ENCODE data around the gene MYG1.

DNA sequence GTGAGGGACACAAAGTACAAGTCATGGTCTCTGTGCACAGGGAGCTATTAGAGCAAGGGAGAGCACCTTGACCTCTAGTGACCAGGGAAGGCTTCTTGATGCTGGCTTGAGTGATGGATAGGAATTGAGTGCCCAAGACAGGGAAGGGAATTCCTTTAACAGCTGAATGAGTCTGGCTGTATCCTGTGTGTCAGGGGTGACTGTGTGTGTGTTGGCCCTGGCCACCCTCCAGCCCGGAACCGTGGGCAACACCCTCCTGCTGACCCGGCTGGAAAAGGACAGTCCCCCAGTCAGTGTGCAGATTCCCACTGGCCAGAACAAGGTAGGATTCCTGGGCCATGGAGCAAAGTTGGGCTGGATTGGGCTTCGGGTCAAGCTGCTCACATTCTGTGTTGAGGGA, 9.6 kb upstream of the MYG1 start:
- TF ChIP-seq, protein P1, sequence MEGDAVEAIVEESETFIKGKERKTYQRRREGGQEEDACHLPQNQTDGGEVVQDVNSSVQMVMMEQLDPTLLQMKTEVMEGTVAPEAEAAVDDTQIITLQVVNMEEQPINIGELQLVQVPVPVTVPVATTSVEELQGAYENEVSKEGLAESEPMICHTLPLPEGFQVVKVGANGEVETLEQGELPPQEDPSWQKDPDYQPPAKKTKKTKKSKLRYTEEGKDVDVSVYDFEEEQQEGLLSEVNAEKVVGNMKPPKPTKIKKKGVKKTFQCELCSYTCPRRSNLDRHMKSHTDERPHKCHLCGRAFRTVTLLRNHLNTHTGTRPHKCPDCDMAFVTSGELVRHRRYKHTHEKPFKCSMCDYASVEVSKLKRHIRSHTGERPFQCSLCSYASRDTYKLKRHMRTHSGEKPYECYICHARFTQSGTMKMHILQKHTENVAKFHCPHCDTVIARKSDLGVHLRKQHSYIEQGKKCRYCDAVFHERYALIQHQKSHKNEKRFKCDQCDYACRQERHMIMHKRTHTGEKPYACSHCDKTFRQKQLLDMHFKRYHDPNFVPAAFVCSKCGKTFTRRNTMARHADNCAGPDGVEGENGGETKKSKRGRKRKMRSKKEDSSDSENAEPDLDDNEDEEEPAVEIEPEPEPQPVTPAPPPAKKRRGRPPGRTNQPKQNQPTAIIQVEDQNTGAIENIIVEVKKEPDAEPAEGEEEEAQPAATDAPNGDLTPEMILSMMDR (IDR thresholded peaks at IDR 0.05) = no peak
- no peak for TF ChIP-seq POLR2A (IDR thresholded peaks at IDR 0.05)
